ENCODE results near the gene KIF1A. TPM values are rescaled to one million over a fixed set of nuclear protein-coding genes. Genes with fewer than 3 reads are reported as not detected.

Gene KIF1A
- total RNA-seq, 2 experiments from 2014 or later = 9.0 to 10.2 TPM

DNA sequence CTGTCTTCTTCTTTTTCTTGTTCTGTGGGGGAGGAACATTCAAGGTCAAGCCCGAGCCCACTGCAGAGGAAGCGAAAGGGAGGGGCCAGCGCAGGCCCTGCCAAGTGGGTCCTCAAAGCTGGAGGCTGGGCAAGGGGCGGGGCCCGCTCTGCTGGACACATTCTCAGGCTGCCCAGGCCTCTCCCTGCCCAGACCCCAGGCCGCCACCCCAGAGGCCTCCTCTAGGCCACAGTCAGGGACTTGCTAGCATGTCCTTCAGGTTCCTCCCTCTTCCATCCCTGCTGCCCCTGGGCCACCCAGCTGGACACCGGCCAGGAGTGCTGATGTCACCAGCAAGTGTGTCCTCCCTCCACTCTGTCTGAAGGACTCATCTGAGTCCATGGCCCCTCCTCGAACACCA lies 44.1 kb downstream of the KIF1A start:
- intact Hi-C loops (cut with micrococcal nuclease) = no loop called here
- ATAC-seq = no peak
- CTCF ChIA-PET = no interaction called here

DNA sequence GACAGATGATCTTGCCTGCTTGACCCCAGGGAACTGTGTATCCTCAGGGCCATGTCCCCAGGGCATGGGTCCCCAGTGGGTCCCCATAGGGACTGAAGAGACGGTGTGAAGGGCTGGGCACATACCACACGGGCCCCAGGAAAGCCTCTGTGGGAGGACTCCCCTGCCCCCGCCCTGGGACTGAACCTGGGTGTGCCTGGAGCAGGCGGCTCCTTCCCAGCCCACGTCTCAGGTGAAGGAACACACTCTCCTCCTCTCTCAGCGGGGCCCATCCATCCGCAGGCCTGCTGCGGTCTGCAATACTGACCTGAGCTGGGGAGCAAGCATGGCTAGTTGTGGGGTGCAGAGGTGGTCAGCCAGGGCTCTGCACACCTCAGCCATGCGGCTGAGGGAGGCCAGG lies 45.2 kb downstream of the KIF1A start:
- CTCF ChIA-PET = no interaction called here
- DNase-seq (no peak), ATAC-seq (no peak)
- TF ChIP-seq, protein P1, sequence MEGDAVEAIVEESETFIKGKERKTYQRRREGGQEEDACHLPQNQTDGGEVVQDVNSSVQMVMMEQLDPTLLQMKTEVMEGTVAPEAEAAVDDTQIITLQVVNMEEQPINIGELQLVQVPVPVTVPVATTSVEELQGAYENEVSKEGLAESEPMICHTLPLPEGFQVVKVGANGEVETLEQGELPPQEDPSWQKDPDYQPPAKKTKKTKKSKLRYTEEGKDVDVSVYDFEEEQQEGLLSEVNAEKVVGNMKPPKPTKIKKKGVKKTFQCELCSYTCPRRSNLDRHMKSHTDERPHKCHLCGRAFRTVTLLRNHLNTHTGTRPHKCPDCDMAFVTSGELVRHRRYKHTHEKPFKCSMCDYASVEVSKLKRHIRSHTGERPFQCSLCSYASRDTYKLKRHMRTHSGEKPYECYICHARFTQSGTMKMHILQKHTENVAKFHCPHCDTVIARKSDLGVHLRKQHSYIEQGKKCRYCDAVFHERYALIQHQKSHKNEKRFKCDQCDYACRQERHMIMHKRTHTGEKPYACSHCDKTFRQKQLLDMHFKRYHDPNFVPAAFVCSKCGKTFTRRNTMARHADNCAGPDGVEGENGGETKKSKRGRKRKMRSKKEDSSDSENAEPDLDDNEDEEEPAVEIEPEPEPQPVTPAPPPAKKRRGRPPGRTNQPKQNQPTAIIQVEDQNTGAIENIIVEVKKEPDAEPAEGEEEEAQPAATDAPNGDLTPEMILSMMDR (IDR thresholded peaks at IDR 0.05) = no peak
- H3K36me3 Mint-ChIP-seq (ENCODE audit: low read depth) = no peaks in the 10 kb centered on the region
- no peaks in the 10 kb centered on the region for H3K9me3 Mint-ChIP-seq
- no peak overlapping the region for H3K4me3 Mint-ChIP-seq
- POLR2A ChIA-PET = no interaction called here
- intact Hi-C loops (cut with micrococcal nuclease) = no loop called here
- no peak overlapping the region for H3K27ac Mint-ChIP-seq
- H3K4me1 Mint-ChIP-seq (ENCODE audit: low read depth) = no peaks in the 10 kb centered on the region
- H3K27me3 Mint-ChIP-seq = no peaks in the 10 kb centered on the region

More for the DNA sequence above, 44.1 kb downstream of the KIF1A start:
- POLR2A ChIA-PET = no interaction called here
- DNase-seq = no peak
- H3K4me3 Mint-ChIP-seq = no peak overlapping the region
- TF ChIP-seq, protein P1 (IDR thresholded peaks at IDR 0.05) = no peak
- H3K4me1 Mint-ChIP-seq (ENCODE audit: low read depth) = no peaks in the 10 kb centered on the region
- no peaks in the 10 kb centered on the region for H3K9me3 Mint-ChIP-seq
- H3K27ac Mint-ChIP-seq = no peak overlapping the region
- no peaks in the 10 kb centered on the region for H3K36me3 Mint-ChIP-seq (ENCODE audit: low read depth)
- no peaks in the 10 kb centered on the region for H3K27me3 Mint-ChIP-seq

DNA sequence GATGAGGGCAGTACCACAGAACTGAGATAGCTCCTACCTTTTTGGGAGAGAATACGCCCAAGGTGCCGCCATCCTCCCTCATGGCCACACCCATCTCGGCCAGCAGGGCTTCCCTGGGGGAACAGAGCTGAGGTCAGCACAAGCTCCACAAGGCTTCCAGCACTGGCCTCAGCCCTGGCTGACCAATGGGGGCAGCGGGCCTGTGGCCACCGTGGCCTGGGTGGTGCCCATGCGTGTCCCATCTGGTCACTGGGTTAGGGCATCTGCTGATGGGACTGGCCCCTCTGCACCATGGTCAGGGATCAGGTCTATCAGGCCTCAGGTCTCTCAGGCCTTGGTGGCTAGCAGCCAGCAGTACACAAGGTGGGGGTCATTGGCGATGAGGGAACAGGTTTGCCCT lies 50.9 kb downstream of the KIF1A start:
- ChIA-PET CTCF (no interaction called here), POLR2A (no interaction called here)
- DNase-seq (no peak), ATAC-seq (no peak)
- intact Hi-C loops (cut with micrococcal nuclease) = no loop called here
- Mint-ChIP-seq H3K9me3 (no peaks in the 10 kb centered on the region), H3K36me3 (ENCODE audit: low read depth) (no peaks in the 10 kb centered on the region), H3K27me3 (no peaks in the 10 kb centered on the region), H3K4me1 (ENCODE audit: low read depth) (no peaks in the 10 kb centered on the region), H3K4me3 (no peak overlapping the region), H3K27ac (no peak overlapping the region)
- TF ChIP-seq, protein P1 (IDR thresholded peaks at IDR 0.05) = no peak

DNA sequence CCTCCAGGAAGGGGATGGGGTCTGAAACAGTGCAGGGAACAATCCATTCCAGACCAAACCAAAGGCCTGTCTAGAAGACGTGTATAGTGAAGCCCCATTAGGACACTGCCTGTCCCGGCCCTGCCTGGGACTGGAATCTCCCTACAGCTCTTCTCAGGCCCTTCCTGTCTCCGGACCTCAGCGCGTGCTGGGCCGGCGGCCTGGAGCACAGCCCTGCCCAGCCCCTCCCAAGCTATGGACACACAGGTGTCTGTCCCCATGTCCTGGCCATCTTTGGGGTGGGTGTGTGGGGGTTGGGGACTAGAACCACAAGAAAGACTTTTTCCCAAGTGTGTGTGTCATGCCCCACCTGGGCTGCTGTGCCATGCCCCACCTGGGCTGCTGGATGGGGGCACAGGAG lies 51.8 kb downstream of the KIF1A start:
- no peaks in the 10 kb centered on the region for H3K36me3 Mint-ChIP-seq (ENCODE audit: low read depth)
- H3K9me3 Mint-ChIP-seq = no peaks in the 10 kb centered on the region
- ChIA-PET POLR2A (no interaction called here), CTCF (no interaction called here)
- no peak overlapping the region for H3K27ac Mint-ChIP-seq
- TF ChIP-seq, protein P1 (IDR thresholded peaks at IDR 0.05) = no peak
- no peak for DNase-seq
- no peaks in the 10 kb centered on the region for H3K4me1 Mint-ChIP-seq (ENCODE audit: low read depth)
- H3K27me3 Mint-ChIP-seq = no peaks in the 10 kb centered on the region
- no peak overlapping the region for H3K4me3 Mint-ChIP-seq
- no peak for ATAC-seq
- intact Hi-C loops (cut with micrococcal nuclease) = no loop called here

DNA sequence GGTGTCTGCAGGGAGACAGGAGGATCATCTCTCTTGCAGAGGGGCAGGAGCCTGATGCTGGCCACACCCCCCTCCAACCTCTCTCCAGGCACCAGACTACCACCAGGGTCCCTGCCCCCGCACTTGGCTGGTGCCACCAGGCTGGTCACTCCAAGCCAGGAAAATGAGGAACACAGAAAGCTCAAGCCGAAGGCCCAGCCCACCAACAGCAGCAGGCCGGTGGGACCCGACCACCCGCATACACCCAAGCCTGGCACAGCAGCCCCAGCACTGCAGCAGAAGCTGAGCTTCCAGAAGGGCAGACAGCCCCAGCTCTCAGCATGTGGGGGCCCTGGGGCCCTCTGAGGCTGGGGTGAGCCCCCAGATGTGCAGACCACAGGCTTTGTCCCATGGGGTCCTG lies 52.7 kb downstream of the KIF1A start:
- H3K27me3 Mint-ChIP-seq = no peaks in the 10 kb centered on the region
- ChIA-PET CTCF (no interaction called here), POLR2A (no interaction called here)
- no peaks in the 10 kb centered on the region for H3K9me3 Mint-ChIP-seq
- intact Hi-C loops (cut with micrococcal nuclease) = no loop called here
- DNase-seq = no peak
- no peak overlapping the region for H3K27ac Mint-ChIP-seq
- TF ChIP-seq, protein P1 (IDR thresholded peaks at IDR 0.05) = no peak
- ATAC-seq = no peak
- H3K4me3 Mint-ChIP-seq = no peak overlapping the region
- H3K36me3 Mint-ChIP-seq (ENCODE audit: low read depth) = no peaks in the 10 kb centered on the region
- H3K4me1 Mint-ChIP-seq (ENCODE audit: low read depth) = no peaks in the 10 kb centered on the region
